Measurements from ENCODE around the gene EPN1. TPM values are rescaled to one million over a fixed set of nuclear protein-coding genes. Genes with fewer than 3 reads are reported as not detected.

The EPN1 gene
- total and polyA plus RNA-seq, 2 experiments from 2014 or later, result 47.1 to 223 TPM

GRCh38 chr19:55697698-55698097, 22.7 kb downstream of the EPN1 start (continued):
- no peak for TF ChIP-seq ZNF462 (CRISPR knock-in tag; IDR thresholded peaks at IDR 0.05)
- no peak for TF ChIP-seq REST (IDR thresholded peaks at IDR 0.05; ENCODE audit: unreplicated experiment)
- TF ChIP-seq STAT1 (IDR thresholded peaks at IDR 0.05; ENCODE audit: unreplicated experiment), result no peak
- no peak for TF ChIP-seq POLR2AphosphoS5 (IDR thresholded peaks at IDR 0.05; ENCODE audit: low read depth)

- ATAC-seq, result no peak
- Mint-ChIP-seq H3K9me3 (peaks cover 15% of the 10 kb centered on the region), H3K4me1 (no peaks in the 10 kb centered on the region; the same call in 2 of the 3 replicates), H3K27me3 (ENCODE audit: insufficient read depth, low read depth, poor library complexity) (peaks cover 4% of the 10 kb centered on the region), H3K36me3 (ENCODE audit: low read depth) (peaks cover 59% of the 10 kb centered on the region), H3K27ac (no peak overlapping the region), H3K4me3 (no peak overlapping the region; the same call in 2 of the 3 replicates)
- no peaks in the 10 kb centered on the region for H3K4me1 ChIP-seq (ENCODE audit: insufficient read depth)
- no peak overlapping the region for H3K4me3 ChIP-seq
- no peak for TF ChIP-seq CTCF (conservative IDR thresholded peaks at IDR 0.05; ENCODE audit: low read depth in 2 of 2)
- no peak for TF ChIP-seq ETS1 (IDR thresholded peaks at IDR 0.05)
- no peak for TF ChIP-seq EZH2phosphoT487 (IDR thresholded peaks at IDR 0.05; ENCODE audit: unreplicated experiment)
- TF ChIP-seq REST (IDR thresholded peaks at IDR 0.05; ENCODE audit: unreplicated experiment), result no peak
- no peak for TF ChIP-seq ZNF114 (CRISPR knock-in tag; IDR thresholded peaks at IDR 0.05)
- no peak overlapping the region for H3K4me2 ChIP-seq
- H3K36me3 ChIP-seq (ENCODE audit: insufficient read depth), result no peaks in the 10 kb centered on the region
- no peaks in the 10 kb centered on the region for H3K79me2 ChIP-seq (replicated peaks; ENCODE audit: insufficient read depth)
- H3K27me3 ChIP-seq (ENCODE audit: insufficient read depth), result no peaks in the 10 kb centered on the region
- H3K27ac ChIP-seq (ENCODE audit: low read depth), result no peak overlapping the region
- H3F3A ChIP-seq (replicated peaks; ENCODE audit: low read depth), result no peaks in the 10 kb centered on the region
- H4K20me1 ChIP-seq (replicated peaks; ENCODE audit: insufficient read depth), result no peaks in the 10 kb centered on the region; the same call in 1 of the 2 replicates
- no peak for DNase-seq (ENCODE audit: low spot score)
- H2AFZ ChIP-seq, result no peak overlapping the region
- H3K9me2 ChIP-seq (ENCODE audit: insufficient read depth), result no peaks in the 10 kb centered on the region
Measured at GRCh38 chr19:55698256-55698655, 23.2 kb downstream of the EPN1 start.

All from GM23338 (cell line).